ENCODE results near the gene ZSWIM6. TPM values are rescaled to one million over a fixed set of nuclear protein-coding genes. Genes with fewer than 3 reads are reported as not detected.

ZSWIM6 gene
- total RNA-seq, 2 experiments from 2014 or later, result 4.1 TPM

- H3K9me3 ChIP-seq (ENCODE audit: control insufficient read depth in 1 of 2, insufficient read depth in 1 of 2, low read length in 2 of 2), result no peaks in the 10 kb centered on the region
- no peaks in the 10 kb centered on the region for H3K4me1 ChIP-seq (ENCODE audit: insufficient read depth, low read length)
- TF ChIP-seq, protein P1, sequence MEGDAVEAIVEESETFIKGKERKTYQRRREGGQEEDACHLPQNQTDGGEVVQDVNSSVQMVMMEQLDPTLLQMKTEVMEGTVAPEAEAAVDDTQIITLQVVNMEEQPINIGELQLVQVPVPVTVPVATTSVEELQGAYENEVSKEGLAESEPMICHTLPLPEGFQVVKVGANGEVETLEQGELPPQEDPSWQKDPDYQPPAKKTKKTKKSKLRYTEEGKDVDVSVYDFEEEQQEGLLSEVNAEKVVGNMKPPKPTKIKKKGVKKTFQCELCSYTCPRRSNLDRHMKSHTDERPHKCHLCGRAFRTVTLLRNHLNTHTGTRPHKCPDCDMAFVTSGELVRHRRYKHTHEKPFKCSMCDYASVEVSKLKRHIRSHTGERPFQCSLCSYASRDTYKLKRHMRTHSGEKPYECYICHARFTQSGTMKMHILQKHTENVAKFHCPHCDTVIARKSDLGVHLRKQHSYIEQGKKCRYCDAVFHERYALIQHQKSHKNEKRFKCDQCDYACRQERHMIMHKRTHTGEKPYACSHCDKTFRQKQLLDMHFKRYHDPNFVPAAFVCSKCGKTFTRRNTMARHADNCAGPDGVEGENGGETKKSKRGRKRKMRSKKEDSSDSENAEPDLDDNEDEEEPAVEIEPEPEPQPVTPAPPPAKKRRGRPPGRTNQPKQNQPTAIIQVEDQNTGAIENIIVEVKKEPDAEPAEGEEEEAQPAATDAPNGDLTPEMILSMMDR (IDR thresholded peaks at IDR 0.05), result no peak
- no peak overlapping the region for H3K27ac ChIP-seq (ENCODE audit: low read depth in 1 of 2, low read length in 2 of 2)
- ChIA-PET CTCF (interaction anchor here (0.5 to 0.9 kb wide), 2 partner anchors 24 to 329 kb away, joined by 3 read pairs; no protein-coding TSS in a partner anchor), POLR2A (no interaction called here)
- intact Hi-C loops (cut with DNase I, micrococcal nuclease), result no loop called here
- H3K4me3 Mint-ChIP-seq, result no peak overlapping the region
- no peak for ATAC-seq (ENCODE audit: poor library complexity)
- no peaks in the 10 kb centered on the region for H3K27me3 Mint-ChIP-seq
- H3K36me3 Mint-ChIP-seq (ENCODE audit: low read depth), result peaks cover 6% of the 10 kb centered on the region
- DNase-seq, result no peak
- no peaks in the 10 kb centered on the region for H3K36me3 ChIP-seq (ENCODE audit: insufficient read depth, low read length)
- no peaks in the 10 kb centered on the region for H3K4me1 Mint-ChIP-seq (ENCODE audit: low read depth)
- no peaks in the 10 kb centered on the region for H3K9me3 Mint-ChIP-seq
- H3K4me3 ChIP-seq (ENCODE audit: low read length), result no peak overlapping the region
- H3K27me3 ChIP-seq (ENCODE audit: control insufficient read depth in 1 of 2, insufficient read depth in 2 of 2, low read length in 2 of 2), result no peaks in the 10 kb centered on the region
- H3K27ac Mint-ChIP-seq, result no peak overlapping the region
Measured at GRCh38 chr5:61549530-61549929, 217.5 kb downstream of the ZSWIM6 start.

DNA sequence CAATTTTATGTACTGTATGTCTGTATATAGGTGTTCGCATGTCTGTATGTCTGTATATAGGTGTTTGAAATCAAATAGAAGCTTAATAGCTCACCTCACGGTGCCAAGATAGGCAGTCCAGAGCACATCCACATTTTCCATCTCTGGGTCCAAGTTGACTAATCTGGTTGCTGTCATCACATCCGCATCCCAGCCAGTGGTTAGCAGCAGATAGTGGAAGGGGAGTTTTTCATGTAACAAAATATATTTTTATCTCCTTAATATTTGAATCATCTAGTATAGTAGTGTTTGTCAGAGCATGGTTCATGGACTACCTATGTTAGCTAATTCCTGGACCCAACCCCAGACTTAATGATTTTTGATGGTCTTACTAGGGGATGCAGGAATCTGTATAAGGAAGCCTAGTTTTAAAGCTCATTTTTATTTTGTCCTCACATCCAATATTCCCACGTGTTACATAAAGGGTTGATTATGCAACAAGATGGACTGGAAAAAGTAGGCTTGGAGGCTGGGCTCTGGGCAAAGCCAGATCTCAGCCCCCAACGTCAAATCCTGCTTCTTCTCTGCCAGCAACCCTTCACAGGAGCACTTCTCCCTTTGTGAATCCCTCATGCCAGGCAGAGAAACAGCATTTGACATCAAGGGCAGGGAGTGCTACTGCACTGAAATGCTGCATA lies 219.7 kb downstream of the ZSWIM6 start:
- CTCF ChIA-PET, result no interaction called here
- H3K27ac ChIP-seq (ENCODE audit: low read depth in 1 of 2, low read length in 2 of 2), result no peak overlapping the region

DNA sequence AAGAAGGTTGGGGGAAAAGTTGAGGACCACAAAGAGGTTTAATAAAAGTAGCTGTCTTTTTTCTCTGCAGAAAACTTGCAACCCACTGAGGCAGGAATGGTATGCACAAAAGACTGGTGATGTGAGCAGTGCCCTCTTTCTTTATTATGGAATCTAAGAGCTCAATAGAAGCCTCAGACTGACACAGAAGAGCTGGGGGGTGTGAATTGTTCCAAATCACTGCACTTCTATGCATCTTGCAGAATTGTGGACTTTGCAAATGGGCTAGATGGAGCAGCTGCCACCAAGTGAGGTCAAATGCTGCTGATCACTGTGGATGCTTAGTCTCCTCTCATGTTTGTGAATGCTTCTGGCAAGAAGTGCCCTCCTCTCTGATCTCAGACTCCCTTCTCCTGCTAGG lies 227.1 kb downstream of the ZSWIM6 start:
- POLR2A ChIA-PET, result no interaction called here
- Histone ChIP-seq H3K9me3 (ENCODE audit: control insufficient read depth in 1 of 2, insufficient read depth in 1 of 2, low read length in 2 of 2) (no peaks in the 10 kb centered on the region), H3K27me3 (ENCODE audit: control insufficient read depth in 1 of 2, insufficient read depth in 2 of 2, low read length in 2 of 2) (no peaks in the 10 kb centered on the region), H3K4me3 (ENCODE audit: low read length) (no peak overlapping the region), H3K27ac (ENCODE audit: low read depth in 1 of 2, low read length in 2 of 2) (no peak overlapping the region), H3K4me1 (ENCODE audit: insufficient read depth, low read length) (no peaks in the 10 kb centered on the region), H3K36me3 (ENCODE audit: insufficient read depth, low read length) (no peaks in the 10 kb centered on the region)
- no peaks in the 10 kb centered on the region for H3K36me3 Mint-ChIP-seq (ENCODE audit: low read depth)
- ATAC-seq (ENCODE audit: poor library complexity) (no peak), DNase-seq (no peak)
- H3K4me3 Mint-ChIP-seq, result no peak overlapping the region
- H3K27ac Mint-ChIP-seq, result no peak overlapping the region
- H3K9me3 Mint-ChIP-seq, result no peaks in the 10 kb centered on the region
- no peaks in the 10 kb centered on the region for H3K4me1 Mint-ChIP-seq (ENCODE audit: low read depth)
- TF ChIP-seq, protein P1 (IDR thresholded peaks at IDR 0.05), result no peak
- CTCF ChIA-PET, result interaction anchor here (0.5 kb wide), 1 partner anchor 18 kb away, joined by 3 read pairs; no protein-coding TSS in a partner anchor
- intact Hi-C loops (cut with DNase I, micrococcal nuclease), result no loop called here
- no peaks in the 10 kb centered on the region for H3K27me3 Mint-ChIP-seq

More for the DNA sequence above, 219.7 kb downstream of the ZSWIM6 start:
- Mint-ChIP-seq H3K4me1 (ENCODE audit: low read depth) (no peaks in the 10 kb centered on the region), H3K4me3 (no peak overlapping the region), H3K27ac (no peak overlapping the region), H3K27me3 (no peaks in the 10 kb centered on the region), H3K36me3 (ENCODE audit: low read depth) (no peaks in the 10 kb centered on the region), H3K9me3 (no peaks in the 10 kb centered on the region)
- no peak for ATAC-seq (ENCODE audit: poor library complexity)
- H3K27me3 ChIP-seq (ENCODE audit: control insufficient read depth in 1 of 2, insufficient read depth in 2 of 2, low read length in 2 of 2), result no peaks in the 10 kb centered on the region
- DNase-seq, result no peak
- H3K9me3 ChIP-seq (ENCODE audit: control insufficient read depth in 1 of 2, insufficient read depth in 1 of 2, low read length in 2 of 2), result no peaks in the 10 kb centered on the region
- no peaks in the 10 kb centered on the region for H3K4me1 ChIP-seq (ENCODE audit: insufficient read depth, low read length)
- TF ChIP-seq, protein P1 (IDR thresholded peaks at IDR 0.05), result no peak
- intact Hi-C loops (cut with DNase I, micrococcal nuclease), result no loop called here
- no peaks in the 10 kb centered on the region for H3K36me3 ChIP-seq (ENCODE audit: insufficient read depth, low read length)
- no peak overlapping the region for H3K4me3 ChIP-seq (ENCODE audit: low read length)
- POLR2A ChIA-PET, result no interaction called here
